NAMALWA (cell line): ENCODE results near the gene CACNA1E.

Experiments
- DNase-seq: peaks from one replicate; pipeline ENCODE4 v3.0.0-alpha.2; 2015; ENCODE audit warnings: low spot score

The CACNA1E gene

DNA sequence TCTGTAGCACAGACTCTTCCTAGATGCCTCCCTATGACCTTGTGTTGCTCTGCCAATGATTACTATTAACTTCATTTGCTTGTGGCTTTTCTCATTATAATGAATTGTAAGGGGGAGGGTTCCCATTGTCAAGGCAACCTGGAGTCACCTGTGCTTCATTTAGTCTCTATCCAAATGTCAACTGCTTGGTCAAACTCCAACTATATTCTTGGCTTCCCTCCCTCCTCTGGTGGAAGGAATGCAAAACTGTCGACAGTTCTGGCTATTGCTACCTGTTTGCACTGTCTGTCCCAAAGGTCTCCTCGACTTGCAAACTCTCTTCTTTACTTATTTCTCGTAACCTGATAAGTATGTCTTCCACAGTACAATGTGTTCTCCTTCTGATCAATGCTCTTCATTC lies 100.3 kb downstream of the CACNA1E start:
- DNase-seq: no peak

DNA sequence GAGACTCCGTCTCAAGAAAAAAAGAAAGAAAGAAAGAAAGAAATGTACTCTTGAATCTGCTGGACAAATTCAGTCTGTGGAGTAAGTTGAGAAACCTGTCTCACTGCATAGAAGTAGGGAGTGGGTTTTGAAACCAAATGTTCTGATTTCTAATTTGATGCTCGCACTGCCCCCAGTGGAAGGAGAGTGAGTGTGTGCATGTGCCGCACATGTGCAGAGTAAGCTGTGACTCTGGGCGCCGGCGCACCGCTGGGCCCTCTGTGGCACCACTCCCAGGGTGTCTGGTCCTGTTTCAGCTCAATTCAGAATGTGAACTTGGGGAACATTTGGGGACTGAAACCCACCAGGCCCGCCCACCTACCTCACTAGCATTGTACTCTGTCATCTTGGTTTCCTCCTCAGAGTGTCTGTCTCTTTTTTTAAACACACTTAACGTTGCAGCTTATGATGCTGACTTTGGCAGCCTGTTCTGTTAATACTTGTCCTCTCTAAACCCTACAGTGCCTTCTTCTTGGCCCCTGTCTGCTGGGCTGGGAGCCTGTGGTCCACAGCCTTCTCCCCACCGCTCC lies 104.6 kb downstream of the CACNA1E start:
- DNase-seq: peak; percentile 40

DNA sequence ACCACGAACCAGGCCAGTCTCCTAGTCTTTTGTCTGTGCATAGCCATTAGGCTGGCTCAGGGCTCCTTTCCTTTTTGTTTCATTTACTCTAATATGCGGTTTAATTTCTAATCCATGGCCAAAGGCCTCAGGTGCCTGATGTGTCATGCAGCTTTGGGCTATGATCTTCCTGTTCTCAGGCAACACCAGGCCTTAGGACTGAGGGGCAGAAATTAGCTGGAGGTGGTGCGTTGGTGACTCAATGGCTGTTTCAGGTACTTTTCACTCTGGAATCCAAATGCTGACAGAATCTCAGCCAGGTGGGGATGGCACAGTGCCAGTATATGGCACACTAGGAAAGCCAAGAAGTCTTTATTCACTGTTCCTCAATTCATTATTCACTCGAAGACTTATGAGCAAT lies 105.3 kb downstream of the CACNA1E start:
- no peak for DNase-seq

DNA sequence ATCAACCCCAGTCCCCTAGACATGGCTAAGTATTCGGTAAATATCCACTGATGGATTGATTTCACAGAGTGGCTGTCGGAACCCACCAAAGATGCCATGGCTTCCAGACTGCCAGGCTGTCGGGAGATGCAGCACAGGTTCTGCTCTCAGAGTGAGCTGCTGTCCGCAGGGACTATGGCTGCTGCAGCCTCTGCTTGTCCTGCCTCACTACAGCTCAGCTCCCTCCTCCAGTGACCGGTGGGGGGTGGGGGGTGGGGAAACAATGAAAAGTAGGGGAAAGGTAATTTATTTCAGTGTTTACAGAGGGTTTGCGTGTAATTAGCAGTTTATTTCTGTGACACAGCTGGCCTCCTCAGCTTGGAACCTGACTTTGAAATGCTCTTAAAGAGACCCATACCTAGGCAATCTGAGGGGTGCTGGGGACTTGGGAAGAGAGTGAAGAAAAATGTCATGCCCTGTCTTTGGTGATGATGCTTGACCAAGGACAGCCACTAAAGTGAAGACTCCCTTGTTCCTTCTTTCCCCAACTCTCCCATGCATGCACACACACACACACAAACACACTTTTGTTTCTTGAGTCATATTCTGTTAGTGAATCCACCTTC lies 109.0 kb downstream of the CACNA1E start:
- DNase-seq: no peak

DNA sequence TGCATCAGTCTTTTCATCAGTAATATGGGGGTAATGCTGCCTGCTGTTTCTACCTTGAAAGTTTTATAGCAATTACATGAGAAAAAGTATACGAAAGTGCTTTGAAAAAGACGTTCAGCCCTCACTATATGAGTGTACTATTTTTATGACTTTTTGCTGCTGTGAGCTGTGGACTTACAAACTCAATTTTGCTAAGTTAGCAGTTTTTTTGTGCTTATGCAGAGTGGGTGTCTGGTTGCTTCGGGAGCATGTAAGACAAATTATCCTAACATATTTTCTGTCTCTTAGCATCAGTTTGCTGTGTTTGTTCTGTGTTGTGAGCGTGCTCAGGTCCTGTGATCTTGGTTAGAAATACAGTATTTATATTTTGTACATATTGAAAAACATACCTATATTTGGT lies 109.7 kb downstream of the CACNA1E start:
- no peak for DNase-seq

DNA sequence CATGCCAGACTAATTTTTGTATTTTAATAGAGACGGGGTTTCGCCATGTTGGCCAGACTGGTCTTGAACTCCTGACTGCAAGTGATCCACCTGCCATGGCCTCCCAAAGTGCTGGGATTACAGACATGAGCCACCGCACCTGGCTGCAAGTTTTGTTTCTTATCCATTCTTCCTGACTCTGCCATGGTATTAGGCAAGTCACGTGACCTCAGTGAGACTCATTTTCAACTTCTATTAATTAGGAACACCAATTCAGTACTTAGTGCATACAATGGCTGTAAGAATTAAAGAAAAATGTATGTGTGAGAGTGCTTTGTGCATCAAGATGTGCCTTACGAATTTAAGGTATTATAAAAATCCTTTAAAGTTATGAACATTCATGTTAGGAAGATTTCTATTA lies 111.2 kb downstream of the CACNA1E start:
- DNase-seq: no peak

DNA sequence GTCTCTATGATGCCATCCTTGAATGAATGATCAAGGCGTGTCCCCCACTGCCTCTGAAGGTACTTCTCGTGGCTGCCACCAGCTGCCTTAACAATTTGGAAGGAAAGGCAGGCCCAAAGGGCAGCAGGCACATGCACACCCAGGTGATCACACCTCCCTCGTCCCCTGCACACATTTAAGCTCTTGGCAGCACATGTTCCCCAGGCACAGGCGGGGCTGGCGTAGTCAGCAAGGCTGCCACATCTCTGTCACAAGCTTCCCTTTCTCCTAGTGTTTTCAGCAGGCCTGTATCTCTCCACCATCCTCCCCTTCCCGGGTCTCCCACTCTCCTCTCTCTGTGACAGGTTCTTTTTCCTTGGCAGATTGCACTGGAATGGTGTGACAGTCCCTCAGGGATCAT lies 111.9 kb downstream of the CACNA1E start:
- DNase-seq: no peak

DNA sequence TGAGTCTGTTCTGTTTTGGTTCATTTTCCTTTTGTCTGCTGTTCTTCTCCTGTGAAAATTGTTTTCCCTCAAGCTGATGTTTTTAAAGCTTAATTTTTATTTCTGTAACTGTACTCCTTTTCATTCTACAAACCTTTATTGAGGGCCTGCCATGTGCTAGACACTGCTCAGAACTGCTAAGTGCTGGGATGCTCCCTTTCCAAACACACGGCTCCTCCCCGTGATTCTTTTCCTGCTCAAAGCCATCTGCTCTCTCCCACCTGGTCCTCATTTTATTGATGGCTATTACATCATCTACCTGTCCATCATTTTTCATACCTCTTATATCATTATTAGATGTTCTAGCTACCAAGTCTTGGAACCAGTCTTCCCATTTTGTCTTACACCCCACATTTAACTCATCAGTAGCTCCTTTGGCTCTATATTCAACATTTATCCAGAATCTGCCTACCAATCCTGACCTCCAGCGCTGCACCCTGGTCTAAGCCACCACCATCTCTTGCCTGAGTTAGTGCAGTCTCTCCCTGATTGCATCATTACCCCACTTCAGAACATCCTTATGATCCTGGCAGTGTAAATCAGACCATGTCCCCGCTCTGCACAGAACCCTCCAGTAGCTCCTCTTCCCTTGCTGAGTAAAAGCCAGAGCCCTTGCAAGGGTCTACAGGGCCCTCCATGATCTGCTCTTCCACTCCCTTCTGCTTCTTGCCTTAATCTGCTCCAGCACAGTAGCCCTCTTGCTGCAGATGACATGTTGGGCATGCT lies 118.1 kb downstream of the CACNA1E start:
- no peak for DNase-seq

DNA sequence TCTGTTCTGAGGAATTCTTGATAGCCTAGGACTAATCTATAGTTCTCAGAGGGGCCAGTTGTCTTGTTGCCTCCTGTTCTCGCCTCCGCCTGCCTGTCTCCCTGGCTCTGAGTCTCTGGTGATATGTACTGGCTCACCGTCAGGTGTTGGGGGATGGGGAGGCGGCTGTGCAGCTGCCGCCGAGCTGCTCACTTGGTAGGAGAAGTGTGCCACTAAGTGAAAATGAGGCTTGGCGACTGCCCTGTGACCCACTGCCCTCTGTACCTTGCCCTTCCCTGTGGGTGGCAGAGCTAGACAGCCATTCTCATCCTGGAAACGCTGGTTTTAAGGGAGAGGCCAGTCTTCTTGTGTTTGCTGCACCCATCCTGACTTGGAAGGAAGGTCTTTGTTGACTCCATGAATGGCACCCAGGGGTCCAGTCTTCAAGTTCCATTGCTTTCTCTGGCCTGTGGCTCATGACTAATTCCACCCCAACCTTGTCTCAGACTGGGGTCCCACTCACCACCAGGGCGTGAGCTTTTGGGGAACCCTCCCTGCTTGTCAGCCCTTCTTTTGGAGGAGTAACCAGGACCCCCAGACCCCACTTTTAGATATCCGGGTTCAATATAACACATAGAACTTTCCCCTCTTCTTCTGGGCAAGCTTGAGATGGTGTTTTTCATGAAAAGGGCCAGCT lies 120.6 kb downstream of the CACNA1E start:
- no peak for DNase-seq

DNA sequence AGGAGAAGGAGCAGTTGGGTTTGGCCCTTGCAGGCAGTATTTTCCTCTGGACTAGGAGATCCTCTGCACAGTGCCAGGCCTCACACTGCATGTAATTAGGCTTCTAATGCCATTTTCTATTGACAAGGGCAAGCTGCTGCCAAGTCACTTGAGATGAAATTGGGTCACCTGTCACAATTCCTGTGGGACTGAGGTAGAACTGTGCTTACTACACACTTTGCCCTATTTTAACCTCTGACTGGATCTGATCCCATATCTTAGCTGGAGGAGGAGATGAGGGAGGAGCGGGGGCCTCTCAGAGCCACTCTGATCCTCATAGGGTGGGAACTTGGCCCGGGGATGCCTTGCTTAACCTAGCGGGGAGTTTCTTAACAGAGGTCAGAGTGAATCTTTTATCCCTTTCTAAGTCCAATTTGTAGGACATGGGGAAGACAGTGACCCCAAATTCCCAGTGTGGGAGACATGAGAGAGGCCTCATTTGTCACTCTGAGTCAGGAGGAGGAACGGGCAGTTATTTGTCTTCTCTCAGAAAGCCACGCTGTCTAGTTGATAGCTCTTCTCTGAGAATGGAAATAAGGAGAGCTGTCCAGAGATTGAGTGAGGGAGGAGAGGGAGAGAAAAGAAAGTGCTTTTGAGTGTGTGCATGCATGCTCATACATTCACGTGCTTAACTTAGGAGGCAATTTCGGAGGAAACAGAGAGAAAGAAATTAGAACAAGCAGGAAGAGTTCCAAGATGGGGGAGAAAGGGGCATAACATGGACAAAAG lies 121.3 kb downstream of the CACNA1E start:
- DNase-seq: no peak

DNA sequence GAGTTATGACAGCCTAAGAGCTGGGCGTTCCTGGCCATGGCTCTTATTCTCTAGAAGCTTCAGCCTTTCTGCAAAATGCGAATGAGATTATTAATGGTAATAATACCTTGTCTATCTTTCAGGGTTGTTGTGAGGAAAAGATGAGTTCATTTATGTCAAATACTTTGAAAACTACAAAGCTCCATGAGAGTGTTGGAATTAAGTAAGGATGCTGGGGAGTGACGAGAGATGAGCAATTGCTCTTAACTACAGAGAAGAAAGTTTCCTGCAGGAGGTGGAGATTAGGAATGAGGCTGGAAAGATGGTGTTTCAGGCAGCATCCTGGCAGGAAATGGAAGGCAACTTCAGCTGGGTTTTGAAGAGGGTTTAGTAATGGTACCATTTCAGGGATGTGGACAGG lies 124.2 kb downstream of the CACNA1E start:
- DNase-seq: no peak

DNA sequence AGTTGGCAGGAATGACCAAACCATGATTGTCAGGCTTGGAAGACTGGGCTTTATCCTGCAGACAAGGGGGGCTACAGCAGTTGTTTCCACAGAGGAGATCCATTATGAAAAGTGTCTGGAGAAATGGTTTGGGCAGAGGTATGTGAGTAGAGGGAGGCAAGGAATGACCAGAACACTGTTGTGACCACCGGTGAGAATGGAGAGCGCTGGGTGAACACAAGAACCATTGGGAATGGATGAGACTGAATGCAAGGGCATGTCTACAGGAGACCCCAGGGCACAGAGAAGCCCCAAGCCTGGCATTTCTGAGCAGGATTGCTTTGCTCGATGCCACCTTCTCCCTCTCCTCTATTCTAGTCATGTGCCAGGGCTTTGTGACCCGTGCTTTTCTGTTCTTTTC lies 125.1 kb downstream of the CACNA1E start:
- no peak for DNase-seq

DNA sequence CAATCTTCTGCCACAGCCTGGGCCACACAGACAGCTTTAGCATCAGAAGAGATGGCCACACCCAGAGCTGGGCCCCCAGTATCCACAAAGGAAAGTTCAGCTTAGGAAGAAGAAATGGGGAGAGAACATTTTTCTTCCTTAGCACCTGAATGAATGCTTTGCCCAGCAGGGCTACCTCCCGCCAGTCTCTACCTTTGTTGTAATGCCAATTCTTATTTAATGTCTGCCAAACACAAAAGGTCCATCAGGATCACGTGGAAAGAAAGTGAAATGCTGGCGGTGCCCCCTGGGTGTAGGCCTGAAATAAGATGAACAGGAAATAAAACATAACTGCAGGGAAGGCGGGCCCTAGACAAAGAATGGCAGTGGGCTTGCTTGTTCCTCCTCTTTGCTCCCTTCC lies 125.6 kb downstream of the CACNA1E start:
- no peak for DNase-seq

DNA sequence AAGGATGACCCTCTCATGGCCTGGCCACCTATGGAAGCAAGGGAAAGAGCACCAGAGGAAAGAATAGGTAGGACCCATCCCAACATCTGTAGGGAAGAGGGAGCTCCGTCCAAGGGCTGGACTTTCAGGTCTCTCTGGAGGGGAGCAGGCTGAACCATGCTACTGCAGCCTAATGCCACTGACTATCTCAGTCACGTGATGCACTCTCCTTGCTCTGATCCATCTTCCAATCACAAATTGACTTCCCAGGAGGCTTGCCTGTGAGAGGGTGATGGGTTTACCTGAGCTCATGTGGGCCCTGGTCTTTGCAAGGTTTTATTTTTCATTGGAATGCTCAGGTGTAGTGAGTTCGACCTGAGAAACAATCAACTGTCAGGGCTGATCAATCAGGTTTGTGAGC lies 128.8 kb downstream of the CACNA1E start:
- no peak for DNase-seq

DNA sequence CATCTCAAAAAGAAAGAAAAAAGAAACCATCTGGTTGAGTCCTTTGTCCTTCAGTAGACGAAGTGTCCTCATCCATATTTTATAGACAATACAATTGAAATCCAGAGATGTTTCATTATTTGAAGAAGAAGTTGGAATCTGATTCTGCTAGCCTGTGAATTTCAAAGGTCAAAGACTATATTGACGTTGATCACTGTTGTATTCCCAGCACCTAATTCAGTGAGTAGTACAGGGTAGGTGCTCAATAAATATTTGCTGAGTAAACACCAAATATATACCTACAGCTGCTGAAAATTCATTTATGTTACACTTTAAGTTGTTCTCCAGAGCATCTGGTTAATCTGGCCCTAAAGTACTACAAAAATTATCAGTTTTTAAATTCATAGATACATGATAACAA lies 135.2 kb downstream of the CACNA1E start:
- no peak for DNase-seq

DNA sequence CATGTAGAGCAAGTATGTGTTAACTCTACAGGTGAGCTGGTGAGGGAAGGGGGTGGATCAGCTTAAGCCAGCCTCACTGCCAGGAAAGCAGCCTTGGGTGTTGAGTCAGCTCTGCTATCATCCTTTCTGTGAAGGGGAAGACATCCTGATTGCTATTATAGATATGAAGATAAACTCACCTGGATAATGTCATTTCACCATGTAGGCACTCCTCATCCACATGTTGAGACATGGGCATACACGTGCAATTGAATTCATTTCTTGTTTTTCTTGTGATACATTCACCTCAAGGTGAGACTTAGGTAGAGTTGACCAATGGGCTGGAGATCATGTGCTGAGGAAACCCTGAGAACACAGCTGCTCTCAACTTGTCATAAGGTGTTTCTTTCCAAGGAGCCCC lies 136.9 kb downstream of the CACNA1E start:
- no peak for DNase-seq

DNA sequence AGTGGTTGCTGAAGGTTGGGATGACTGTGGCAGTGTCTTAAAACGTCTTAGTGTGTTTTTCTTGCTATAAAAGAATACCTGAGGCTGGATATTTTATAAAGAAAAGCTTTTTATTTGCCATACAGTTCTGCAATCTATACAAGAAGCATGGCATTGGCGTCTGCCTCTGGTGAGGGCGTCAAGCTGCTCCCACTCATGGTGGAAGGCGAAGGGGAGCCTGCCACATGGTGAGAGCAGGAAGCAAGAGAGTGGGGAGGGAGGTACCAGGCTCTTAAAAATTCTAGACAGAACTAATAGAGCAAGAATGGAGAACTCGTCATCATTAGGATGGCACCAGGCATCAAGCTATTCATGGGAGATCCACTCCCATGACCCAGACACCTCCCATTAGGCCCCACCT lies 140.5 kb downstream of the CACNA1E start:
- DNase-seq: no peak

DNA sequence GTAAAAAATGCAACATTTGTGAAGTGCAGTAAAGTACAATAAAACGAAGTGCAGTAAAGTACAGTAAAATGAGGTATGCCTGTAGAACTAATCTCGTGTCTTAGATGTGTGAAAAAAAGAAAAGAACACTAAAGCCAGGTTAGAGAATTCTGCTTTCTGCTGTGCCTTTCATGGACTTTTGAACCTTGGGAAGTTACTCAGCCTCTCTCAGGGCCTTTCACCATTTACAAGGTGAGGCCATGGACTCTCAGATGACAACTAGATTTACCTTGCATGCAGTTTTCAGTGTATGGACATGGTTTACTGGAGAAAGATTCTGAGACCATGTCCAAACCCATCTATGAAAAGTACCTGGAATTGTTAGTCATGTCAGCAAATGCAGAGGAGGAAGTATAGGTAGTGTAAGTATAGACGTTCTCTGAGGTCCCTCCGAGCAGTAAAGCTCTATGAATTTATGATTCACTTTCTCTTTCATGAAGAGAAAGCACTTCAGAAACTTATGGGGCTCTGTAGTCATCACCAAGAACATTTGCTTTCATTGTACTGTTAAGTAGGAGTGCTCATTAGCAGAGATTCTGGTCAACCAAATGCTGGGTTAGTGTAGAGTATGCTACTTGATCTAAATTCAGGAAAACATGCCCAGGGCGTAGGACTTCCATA lies 143.1 kb downstream of the CACNA1E start:
- no peak for DNase-seq

DNA sequence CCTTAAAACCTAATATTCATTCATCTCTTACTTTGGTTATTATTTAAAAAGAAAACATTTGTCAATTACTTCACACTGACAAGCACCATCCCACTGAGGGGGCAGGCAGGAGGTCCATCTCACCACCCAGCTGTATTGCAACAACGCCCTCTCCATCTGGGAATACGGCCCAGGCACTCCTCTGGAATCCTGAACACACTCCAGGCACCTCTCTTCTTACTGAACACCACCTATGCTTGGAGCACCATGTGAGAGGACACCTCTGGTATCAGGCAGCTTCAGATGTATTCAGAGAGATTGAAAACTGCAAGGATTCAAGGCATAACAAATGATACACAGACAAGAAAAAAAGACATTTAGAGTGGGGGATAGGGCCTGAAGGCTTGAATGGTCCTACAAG lies 147.1 kb downstream of the CACNA1E start:
- DNase-seq: no peak

DNA sequence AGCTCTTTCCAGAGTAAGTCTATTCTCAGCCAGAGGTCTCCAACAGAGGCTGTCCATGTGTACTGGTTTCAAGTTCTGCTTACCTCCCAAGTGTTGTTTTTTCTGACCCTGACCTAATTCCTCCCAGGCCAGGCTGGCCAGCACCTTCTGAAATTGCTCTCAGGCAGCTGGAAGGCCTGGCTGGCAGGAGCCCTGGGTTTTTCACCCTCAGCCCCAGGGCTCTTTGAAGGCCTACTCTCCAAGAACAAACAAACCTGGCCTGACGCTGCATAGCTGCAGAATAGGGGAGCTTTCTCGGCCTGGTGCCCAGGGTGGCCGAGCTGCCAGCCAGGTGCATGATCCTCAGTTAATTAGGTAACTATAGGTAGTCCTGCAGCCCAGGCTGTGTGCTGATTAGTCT lies 147.5 kb downstream of the CACNA1E start:
- no peak for DNase-seq

DNA sequence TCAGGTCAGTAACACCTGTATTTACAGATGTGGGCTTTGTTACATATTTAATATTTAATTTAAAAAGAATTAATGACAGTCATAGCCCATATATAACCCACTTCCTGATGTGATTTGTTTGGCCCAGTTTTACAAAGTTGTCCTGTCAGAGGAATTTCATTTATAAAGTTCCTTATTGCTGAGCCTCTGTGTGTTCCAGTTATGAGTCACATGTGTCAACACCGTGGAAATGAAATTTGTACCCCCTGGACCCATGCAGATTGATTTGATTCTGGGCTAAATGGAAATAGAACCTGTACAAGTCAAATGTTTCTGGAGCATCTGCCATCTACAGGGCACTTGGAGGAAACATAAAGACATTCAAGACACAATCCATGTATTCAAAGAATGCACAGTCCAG lies 149.2 kb downstream of the CACNA1E start:
- no peak for DNase-seq

DNA sequence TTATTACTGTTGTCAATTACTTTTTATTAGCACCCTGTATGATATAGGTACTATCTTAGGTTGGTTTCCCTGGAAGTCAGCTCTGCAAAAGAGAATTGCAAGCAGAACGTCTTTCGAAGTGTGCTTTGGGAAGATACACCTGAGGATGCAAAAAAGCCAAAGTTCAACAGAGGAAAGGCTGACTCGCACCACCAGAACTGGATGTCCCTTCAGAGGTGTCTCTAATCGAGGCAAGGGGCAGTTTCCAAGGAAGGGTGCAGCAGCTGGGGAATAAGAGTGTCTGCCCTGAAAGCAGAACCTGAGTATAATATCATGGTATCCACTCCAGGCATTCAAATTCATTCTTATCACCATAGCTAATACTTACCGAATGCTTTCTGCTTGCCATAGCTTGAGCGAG lies 149.6 kb downstream of the CACNA1E start:
- DNase-seq: no peak
